ENCODE measurements around the gene SLC35F6. TPM values are rescaled to one million over a fixed set of nuclear protein-coding genes. Genes with fewer than 3 reads are reported as not detected.
"Not testable (repeated sequence)": the region's sequence is repeated elsewhere in the genome, so short reads cannot be mapped to it uniquely, and the experiment has no call there.

The SLC35F6 gene
- polyA plus RNA-seq, 2 of the 4 experiments (the other 2 are of a cell fraction): 41.3 to 46.9 TPM

GRCh38 chr2:26792720-26793119, 28.6 kb downstream of the SLC35F6 start:
- Histone ChIP-seq H3K9me3 (peaks cover 7% of the 10 kb centered on the region; the same call in 2 of the 3 replicates), H3K4me1 (peaks cover 3% of the 10 kb centered on the region; the same call in 2 of the 3 replicates), H3K27ac (no peak overlapping the region), H3K4me3 (no peak overlapping the region), H3K4me2 (no peak overlapping the region)
- CTCF ChIA-PET: no interaction called here
- TF ChIP-seq RCOR1 (IDR thresholded peaks at IDR 0.05; ENCODE audit: low read depth, low read length) (no peak), RARB (CRISPR knock-in tag; IDR thresholded peaks at IDR 0.05) (no peak), FOSL2 (IDR thresholded peaks at IDR 0.05) (no peak), FOSL2 (CRISPR knock-in tag; IDR thresholded peaks at IDR 0.05) (no peak), HEYL (CRISPR knock-in tag; IDR thresholded peaks at IDR 0.05) (no peak), HDAC2 (IDR thresholded peaks at IDR 0.05) (no peak)
- FAIRE-seq (no peak), ATAC-seq (no peak), DNase-seq (ENCODE audit: low read depth in 1 of 2, low spot score in 1 of 2) (no peak)
- 87% methylated on average over 3 of the region's 3 CpGs for WGBS (ENCODE audit: missing lambda C conversion rate)
- POLR2A ChIA-PET: no interaction called here

- ATAC-seq (no peak), DNase-seq (ENCODE audit: low read depth in 1 of 2, low spot score in 1 of 2) (no peak), FAIRE-seq (no peak)
- H3K27ac ChIP-seq: no peak overlapping the region
- 93% methylated on average over 3 of the region's 3 CpGs for WGBS (ENCODE audit: missing lambda C conversion rate)
- H3K9me3 ChIP-seq: peaks cover 7% of the 10 kb centered on the region; the same call in 2 of the 3 replicates
- no peak overlapping the region for H3K4me2 ChIP-seq
- no peaks in the 10 kb centered on the region for H3K4me1 ChIP-seq
- POLR2A ChIA-PET: no interaction called here
- no peak overlapping the region for H3K4me3 ChIP-seq
- TF ChIP-seq ELK1 (IDR thresholded peaks at IDR 0.05; ENCODE audit: low read depth, low read length) (no peak), EP300 (IDR thresholded peaks at IDR 0.05) (no peak), POLR2A (IDR thresholded peaks at IDR 0.05; ENCODE audit: low read length) (no peak), BCL3 (IDR thresholded peaks at IDR 0.05) (no peak), MAFK (IDR thresholded peaks at IDR 0.05; ENCODE audit: partially characterized antibody) (no peak), ATOH8 (CRISPR knock-in tag; IDR thresholded peaks at IDR 0.05; ENCODE audit: low read depth) (no peak), RNF2 (IDR thresholded peaks at IDR 0.05; ENCODE audit: borderline replicate concordance, low read depth) (no peak), RAD21 (conservative IDR thresholded peaks at IDR 0.05 in 1 of 2, IDR thresholded peaks at IDR 0.05 in 1 of 2) (no peak), KDM5A (IDR thresholded peaks at IDR 0.05) (no peak), HOXB13 (CRISPR knock-in tag; IDR thresholded peaks at IDR 0.05; ENCODE audit: low read depth) (no peak), CEBPB (IDR thresholded peaks at IDR 0.05) (no peak), ESRRA (IDR thresholded peaks at IDR 0.05; ENCODE audit: borderline replicate concordance, low read length) (no peak), ZSCAN20 (CRISPR knock-in tag; IDR thresholded peaks at IDR 0.05) (no peak), ZC3H11A (IDR thresholded peaks at IDR 0.05) (no peak), MYC (IDR thresholded peaks at IDR 0.05; ENCODE audit: borderline replicate concordance, low read length) (no peak), RARB (CRISPR knock-in tag; IDR thresholded peaks at IDR 0.05) (no peak), FOSL2 (IDR thresholded peaks at IDR 0.05) (no peak), FOSL2 (CRISPR knock-in tag; IDR thresholded peaks at IDR 0.05) (no peak)
- CTCF ChIA-PET: no interaction called here
These were observed 29.4 kb downstream of the SLC35F6 start for GRCh38 chr2:26793518-26793917.

GRCh38 chr2:26795135-26795534, 31.1 kb downstream of the SLC35F6 start:
- ATAC-seq; DNase-seq (ENCODE audit: low read depth in 1 of 2, low spot score in 1 of 2); FAIRE-seq; H3K4me3 ChIP-seq; CTCF ChIA-PET; H3K27ac ChIP-seq; H3K9me3 ChIP-seq; POLR2A ChIA-PET; H3K4me2 ChIP-seq; H3K4me1 ChIP-seq: not testable (repeated sequence)
- WGBS (ENCODE audit: missing lambda C conversion rate): 93% methylated on average over 17 of the region's 17 CpGs
